ENCODE results near the gene PTPRN.
"Not testable (repeated sequence)": the region's sequence is repeated elsewhere in the genome, so short reads cannot be mapped to it uniquely, and the experiment has no call there.

PTPRN gene

GRCh38 chr2:219325136-219325535, 15.9 kb upstream of the PTPRN start:
- Histone ChIP-seq H4K20me1 (ENCODE audit: insufficient read depth, low read length, poor library complexity, severe bottlenecking) (no peaks in the 10 kb centered on the region), H3K4me3 (ENCODE audit: low read length, poor library complexity, severe bottlenecking) (no peak overlapping the region), H3K36me3 (ENCODE audit: insufficient read depth, low read length) (no peaks in the 10 kb centered on the region), H3F3A (ENCODE audit: low read depth) (no peaks in the 10 kb centered on the region), H3K27me3 (ENCODE audit: insufficient read depth, low read length, poor library complexity, severe bottlenecking) (no peaks in the 10 kb centered on the region), H3K4me2 (ENCODE audit: low read depth, low read length, poor library complexity, severe bottlenecking) (no peak overlapping the region), H3K4me1 (ENCODE audit: insufficient read depth, low read length, poor library complexity, severe bottlenecking) (peaks cover 8% of the 10 kb centered on the region), H3K9me2 (replicated peaks; ENCODE audit: low read depth, low read length) (no peaks in the 10 kb centered on the region), H3K79me2 (ENCODE audit: insufficient read depth, low read length) (no peaks in the 10 kb centered on the region), H3K9ac (ENCODE audit: low read depth, low read length, poor library complexity, severe bottlenecking) (no peak overlapping the region), H3K9me3 (ENCODE audit: insufficient read depth, low read depth, low read length) (no peaks in the 10 kb centered on the region), H2AFZ (ENCODE audit: low read length) (no peak overlapping the region)
- TF ChIP-seq CTCF (conservative IDR thresholded peaks at IDR 0.05; ENCODE audit: low read length) (no peak), EZH2phosphoT487 (IDR thresholded peaks at IDR 0.05; ENCODE audit: borderline replicate concordance) (no peak)

DNA sequence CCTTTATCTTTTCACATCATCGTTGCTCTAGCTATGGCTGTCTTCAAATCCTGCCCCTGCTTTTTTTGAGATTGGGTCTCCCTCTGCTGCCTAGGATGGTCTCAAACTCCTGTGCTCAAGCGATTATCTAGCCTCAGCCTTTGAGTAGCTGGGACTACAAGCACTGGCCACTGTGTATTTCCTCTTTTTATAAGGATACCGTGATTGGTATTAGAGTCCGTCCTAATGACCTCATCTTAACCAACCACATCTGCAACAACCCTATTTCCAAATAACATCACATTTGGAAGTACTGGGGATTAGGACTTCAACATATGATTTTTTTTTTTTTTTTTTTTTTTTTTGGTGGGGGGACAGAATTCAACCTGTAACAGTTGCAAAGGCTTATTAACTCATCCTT, 14.2 kb upstream of the PTPRN start:
- Histone ChIP-seq H3K9ac (ENCODE audit: low read depth, low read length, poor library complexity, severe bottlenecking) (no peak overlapping the region), H3K4me2 (ENCODE audit: low read depth, low read length, poor library complexity, severe bottlenecking) (no peak overlapping the region), H3K4me3 (ENCODE audit: low read length, poor library complexity, severe bottlenecking) (no peak overlapping the region), H3K36me3 (ENCODE audit: insufficient read depth, low read length) (no peaks in the 10 kb centered on the region), H3K9me3 (ENCODE audit: insufficient read depth, low read depth, low read length) (no peaks in the 10 kb centered on the region), H3K9me2 (replicated peaks; ENCODE audit: low read depth, low read length) (no peaks in the 10 kb centered on the region), H3K79me2 (ENCODE audit: insufficient read depth, low read length) (no peaks in the 10 kb centered on the region), H2AFZ (ENCODE audit: low read length) (no peak overlapping the region), H4K20me1 (ENCODE audit: insufficient read depth, low read length, poor library complexity, severe bottlenecking) (no peaks in the 10 kb centered on the region), H3F3A (ENCODE audit: low read depth) (no peaks in the 10 kb centered on the region), H3K4me1 (ENCODE audit: insufficient read depth, low read length, poor library complexity, severe bottlenecking) (peaks cover 8% of the 10 kb centered on the region), H3K27me3 (ENCODE audit: insufficient read depth, low read length, poor library complexity, severe bottlenecking) (no peaks in the 10 kb centered on the region)
- TF ChIP-seq CTCF (conservative IDR thresholded peaks at IDR 0.05; ENCODE audit: low read length) (no peak), EZH2phosphoT487 (IDR thresholded peaks at IDR 0.05; ENCODE audit: borderline replicate concordance) (no peak)

GRCh38 chr2:219314804-219315468, 5.7 kb upstream of the PTPRN start:
- Histone ChIP-seq H3K79me2 (ENCODE audit: insufficient read depth, low read length) (no peaks in the 10 kb centered on the region), H3K36me3 (ENCODE audit: insufficient read depth, low read length) (no peaks in the 10 kb centered on the region), H2AFZ (ENCODE audit: low read length) (no peak overlapping the region), H3F3A (ENCODE audit: low read depth) (no peaks in the 10 kb centered on the region), H3K4me3 (ENCODE audit: low read length, poor library complexity, severe bottlenecking) (no peak overlapping the region), H3K9me3 (ENCODE audit: insufficient read depth, low read depth, low read length) (no peaks in the 10 kb centered on the region), H3K9me2 (replicated peaks; ENCODE audit: low read depth, low read length) (no peaks in the 10 kb centered on the region), H4K20me1 (ENCODE audit: insufficient read depth, low read length, poor library complexity, severe bottlenecking) (no peaks in the 10 kb centered on the region), H3K27me3 (ENCODE audit: insufficient read depth, low read length, poor library complexity, severe bottlenecking) (no peaks in the 10 kb centered on the region), H3K9ac (ENCODE audit: low read depth, low read length, poor library complexity, severe bottlenecking) (no peak overlapping the region), H3K4me2 (ENCODE audit: low read depth, low read length, poor library complexity, severe bottlenecking) (no peak overlapping the region), H3K4me1 (ENCODE audit: insufficient read depth, low read length, poor library complexity, severe bottlenecking) (no peaks in the 10 kb centered on the region)
- TF ChIP-seq CTCF (conservative IDR thresholded peaks at IDR 0.05; ENCODE audit: low read length): no peak
- no peak for TF ChIP-seq EZH2phosphoT487 (IDR thresholded peaks at IDR 0.05; ENCODE audit: borderline replicate concordance)

GRCh38 chr2:219312683-219313263, 3.6 kb upstream of the PTPRN start:
- H3K9me2 ChIP-seq (replicated peaks; ENCODE audit: low read depth, low read length); H2AFZ ChIP-seq (ENCODE audit: low read length); H3K4me2 ChIP-seq (ENCODE audit: low read depth, low read length, poor library complexity, severe bottlenecking); H3K36me3 ChIP-seq (ENCODE audit: insufficient read depth, low read length); H3K9me3 ChIP-seq (ENCODE audit: insufficient read depth, low read depth, low read length); H3K9ac ChIP-seq (ENCODE audit: low read depth, low read length, poor library complexity, severe bottlenecking); H3K4me3 ChIP-seq (ENCODE audit: low read length, poor library complexity, severe bottlenecking); H4K20me1 ChIP-seq (ENCODE audit: insufficient read depth, low read length, poor library complexity, severe bottlenecking); H3K79me2 ChIP-seq (ENCODE audit: insufficient read depth, low read length); H3F3A ChIP-seq (ENCODE audit: low read depth); H3K4me1 ChIP-seq (ENCODE audit: insufficient read depth, low read length, poor library complexity, severe bottlenecking); H3K27me3 ChIP-seq (ENCODE audit: insufficient read depth, low read length, poor library complexity, severe bottlenecking): not testable (repeated sequence)
